Astrocyte of the cerebellum (primary cell): Measurements from ENCODE around the gene SLC44A3.
A peak's percentile ranks its signal among the peaks of the same experiment; 100 is the strongest.

Experiments
- DNase-seq: peaks from one replicate; pipeline ENCODE4 v3.0.0-alpha.2; 2011; ENCODE audit warnings: low read depth
- H3K4me3 ChIP-seq: 2 replicates; pipeline ENCODE4 v1.5.1; 2011; ENCODE audit warnings: mild to moderate bottlenecking, low read depth, low read length, moderate library complexity
- in situ Hi-C: cut with HindIII; loops from 2 replicates; pipeline ENCODE4 v1.10.0; 2017; ENCODE audit warnings: low sequenced_read_pairs
- TF ChIP-seq, protein P1 (sequence below): IDR thresholded peaks from 2 replicates; pipeline ENCODE4 v1.5.1; 2012; ENCODE audit warnings: low read length, low read depth, moderate library complexity, mild to moderate bottlenecking; ENCODE audit errors: missing control alignments

Gene SLC44A3

DNA sequence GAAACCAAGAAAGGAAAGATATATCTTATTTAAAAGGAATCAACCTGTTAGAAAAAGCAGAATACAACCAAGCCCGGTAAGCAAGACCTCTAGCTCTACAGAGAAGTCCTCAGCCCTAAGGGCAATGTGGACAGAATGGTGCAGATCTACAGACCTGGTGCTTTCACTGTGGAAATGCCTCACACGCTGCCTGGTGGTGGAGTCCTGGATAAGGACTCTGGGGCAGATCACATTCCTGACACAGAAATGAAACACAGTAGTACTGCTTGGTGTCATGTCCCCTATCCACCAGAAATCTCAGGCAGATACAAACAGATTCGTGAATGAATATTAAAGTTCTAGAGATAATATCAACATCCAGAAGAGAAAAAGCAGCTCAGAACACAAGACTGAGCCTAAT, 99.9 kb downstream of the SLC44A3 start:
- no peak for DNase-seq
- H3K4me3 ChIP-seq, result peak overlapping the region; percentile 4
- in situ Hi-C loops, result loop anchor here (25.0 kb wide), 2 partner anchors 117 to 317 kb away; partner anchors contain the start of gene RWDD3
- TF ChIP-seq, protein P1, sequence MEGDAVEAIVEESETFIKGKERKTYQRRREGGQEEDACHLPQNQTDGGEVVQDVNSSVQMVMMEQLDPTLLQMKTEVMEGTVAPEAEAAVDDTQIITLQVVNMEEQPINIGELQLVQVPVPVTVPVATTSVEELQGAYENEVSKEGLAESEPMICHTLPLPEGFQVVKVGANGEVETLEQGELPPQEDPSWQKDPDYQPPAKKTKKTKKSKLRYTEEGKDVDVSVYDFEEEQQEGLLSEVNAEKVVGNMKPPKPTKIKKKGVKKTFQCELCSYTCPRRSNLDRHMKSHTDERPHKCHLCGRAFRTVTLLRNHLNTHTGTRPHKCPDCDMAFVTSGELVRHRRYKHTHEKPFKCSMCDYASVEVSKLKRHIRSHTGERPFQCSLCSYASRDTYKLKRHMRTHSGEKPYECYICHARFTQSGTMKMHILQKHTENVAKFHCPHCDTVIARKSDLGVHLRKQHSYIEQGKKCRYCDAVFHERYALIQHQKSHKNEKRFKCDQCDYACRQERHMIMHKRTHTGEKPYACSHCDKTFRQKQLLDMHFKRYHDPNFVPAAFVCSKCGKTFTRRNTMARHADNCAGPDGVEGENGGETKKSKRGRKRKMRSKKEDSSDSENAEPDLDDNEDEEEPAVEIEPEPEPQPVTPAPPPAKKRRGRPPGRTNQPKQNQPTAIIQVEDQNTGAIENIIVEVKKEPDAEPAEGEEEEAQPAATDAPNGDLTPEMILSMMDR, result no peak

DNA sequence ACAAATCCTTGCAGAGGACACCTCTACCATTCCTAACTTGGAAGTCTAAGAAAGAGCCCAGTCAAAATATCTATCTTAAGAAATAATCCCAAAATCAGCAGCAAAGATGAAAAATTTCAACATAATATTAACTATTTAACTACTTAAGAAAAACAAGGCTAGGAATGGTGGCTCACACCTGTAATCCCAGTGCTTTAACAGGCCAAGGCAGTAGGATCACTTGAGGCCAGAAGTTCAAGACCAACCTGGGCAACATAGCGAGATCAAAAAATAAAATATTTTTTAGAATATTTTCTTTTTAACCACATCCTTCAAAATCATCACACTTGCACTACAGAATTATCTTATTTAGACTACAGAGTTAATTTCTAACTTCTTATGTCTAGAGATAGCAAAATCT, 101.8 kb downstream of the SLC44A3 start:
- TF ChIP-seq, protein P1, result no peak
- no peak for DNase-seq
- H3K4me3 ChIP-seq, result peak overlapping the region; percentile 11
- in situ Hi-C loops, result loop anchor here (25.0 kb wide), 2 partner anchors 115 to 315 kb away; partner anchors contain the start of gene RWDD3

DNA sequence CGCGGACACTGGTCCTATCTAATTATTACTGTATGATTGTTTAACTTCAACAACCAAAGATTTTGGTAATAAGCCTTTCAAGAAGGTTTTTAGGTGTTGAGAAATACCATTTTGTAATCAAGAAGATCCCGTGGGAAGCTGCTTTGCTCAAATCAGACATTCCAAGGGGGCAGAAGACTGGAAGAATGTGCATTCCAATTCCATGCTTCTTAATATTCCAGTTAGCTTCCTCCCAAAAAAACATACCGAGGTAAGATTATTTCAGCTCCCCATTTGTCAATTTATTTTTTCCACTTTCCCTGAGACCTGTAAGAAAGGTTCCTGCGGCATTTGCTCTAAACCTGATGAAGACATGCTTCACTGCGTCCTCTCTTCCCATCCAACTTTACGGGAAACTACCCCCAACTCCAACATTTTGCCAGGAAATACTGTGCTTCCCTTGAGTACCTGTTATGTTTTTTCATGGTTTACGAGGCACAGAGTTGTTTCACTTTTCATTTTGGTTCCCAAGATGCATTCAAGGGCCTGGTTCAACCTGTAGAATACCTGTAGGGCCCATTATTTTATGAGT, 102.7 kb downstream of the SLC44A3 start:
- DNase-seq, result peak; percentile 68
- TF ChIP-seq, protein P1, result no peak
- peak overlapping the region; percentile 96 for H3K4me3 ChIP-seq
- in situ Hi-C loops, result loop anchor here (25.0 kb wide), 2 partner anchors 114 to 314 kb away; partner anchors contain the start of gene RWDD3

DNA sequence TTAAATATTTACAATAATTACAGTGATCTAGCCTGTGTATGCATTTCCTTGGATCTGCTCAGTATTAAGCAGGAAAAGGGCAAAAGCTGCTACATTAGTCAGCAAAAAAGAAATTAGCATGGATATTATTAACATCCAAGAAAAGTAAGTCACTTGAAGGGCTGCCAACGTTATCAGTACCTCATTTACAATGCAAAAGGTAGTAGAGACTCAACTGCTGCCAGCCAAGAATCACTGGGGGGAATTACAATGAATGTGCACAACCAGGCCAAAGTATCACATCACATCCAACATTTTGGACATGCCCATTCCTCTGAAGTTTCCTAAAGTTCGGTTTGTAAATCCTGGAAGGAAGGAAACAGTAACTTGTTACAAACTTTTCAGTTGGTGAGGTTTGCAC, 104.8 kb downstream of the SLC44A3 start:
- peak; percentile 70 for DNase-seq
- H3K4me3 ChIP-seq, result peak overlapping the region; percentile 96
- in situ Hi-C loops, result no loop called here
- TF ChIP-seq, protein P1, result no peak

DNA sequence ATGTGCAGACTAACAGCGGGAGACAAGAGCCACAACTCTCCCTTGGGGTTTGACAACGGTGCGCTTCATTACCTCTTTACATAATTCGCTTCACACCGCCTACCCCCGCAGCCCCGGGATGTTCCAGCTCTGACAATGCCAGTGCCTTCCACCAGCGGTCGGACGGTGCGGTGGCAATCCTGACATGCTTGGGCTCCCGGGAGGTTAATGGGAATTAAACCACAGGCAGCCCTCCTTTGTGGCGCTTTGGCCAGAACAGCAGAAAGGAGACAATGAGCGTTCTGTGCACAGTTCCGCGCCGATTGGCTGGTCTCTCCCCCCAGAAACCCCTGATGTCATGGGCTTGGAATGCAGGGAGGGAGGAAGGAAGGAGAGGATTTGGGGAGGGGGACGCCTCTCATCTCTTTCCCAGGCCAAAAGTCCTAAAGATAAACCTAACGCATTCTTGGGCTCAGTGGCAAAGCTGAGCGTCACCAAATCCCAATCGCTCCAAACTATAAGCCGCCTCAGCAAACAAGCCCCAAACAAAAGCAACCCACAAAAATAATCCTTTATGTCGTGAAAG, 105.5 kb downstream of the SLC44A3 start:
- TF ChIP-seq, protein P1, result peak; percentile 25
- DNase-seq, result peak; percentile 98
- peak overlapping the region; percentile 96 for H3K4me3 ChIP-seq
- in situ Hi-C loops, result no loop called here

DNA sequence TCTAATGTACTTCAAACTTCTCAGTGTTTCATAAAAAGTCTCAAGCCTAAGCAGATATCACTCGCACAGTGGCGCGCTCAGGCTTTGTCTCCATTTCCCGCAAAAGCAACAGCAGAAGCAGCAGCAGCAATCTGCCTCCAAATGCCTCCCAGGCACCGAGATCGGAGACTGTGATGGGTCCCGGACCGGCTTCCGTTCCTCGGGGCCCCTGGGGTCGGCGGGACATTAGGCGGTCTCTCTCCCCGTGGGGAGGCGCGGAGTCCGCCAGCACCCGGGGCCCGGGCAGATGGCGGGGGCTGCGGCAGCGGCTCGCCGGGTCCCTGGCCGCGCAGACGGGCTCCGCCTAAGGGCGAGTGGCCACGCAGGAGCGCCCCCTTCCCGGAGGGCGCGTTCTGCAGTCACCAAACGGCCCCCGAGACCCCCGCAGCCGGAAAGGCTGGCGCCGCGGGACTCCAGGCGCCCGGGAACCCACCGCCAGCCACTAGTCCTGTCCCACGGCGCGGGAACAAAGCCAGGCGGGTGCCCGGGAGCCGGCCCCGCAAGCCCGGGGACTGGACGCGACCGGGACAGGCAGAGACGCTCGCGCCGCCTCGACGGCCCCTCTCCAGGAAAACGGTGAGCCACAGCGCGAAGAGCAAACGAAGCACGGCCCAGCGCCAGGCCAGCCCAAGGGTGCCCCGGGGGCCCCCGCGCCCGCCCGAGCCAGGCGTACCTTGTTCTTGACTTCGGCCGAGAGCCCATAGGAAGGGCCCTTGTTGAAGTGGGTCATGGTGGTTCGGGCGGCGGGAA, 106.2 kb downstream of the SLC44A3 start:
- no peak for DNase-seq
- H3K4me3 ChIP-seq, result peak overlapping the region; percentile 96
- in situ Hi-C loops, result no loop called here
- TF ChIP-seq, protein P1, result peak; percentile 33
